DOHH2 (cell line): ENCODE measurements around the gene BGN.

ENCODE experiments used
- H3F3A ChIP-seq: fragments of 200-600 bp; sonication (generic), shearing (Covaris generic); 2 replicates; pipeline ENCODE4 v1.6.0; 2016; ENCODE audit warnings: antibody characterized with exemption, mild to moderate bottlenecking; ENCODE audit not compliant: control insufficient read depth, insufficient read depth
- H3K27ac ChIP-seq: fragments of 200-600 bp; sonication (generic); 2 replicates; pipeline ENCODE4 v1.5.1; 2014; ENCODE audit warnings: low read depth, mild to moderate bottlenecking, low read length, moderate library complexity
- H3K27me3 ChIP-seq: fragments of 200-600 bp; sonication (generic); 2 replicates; pipeline ENCODE4 v1.6.1; 2014; ENCODE audit warnings: mild to moderate bottlenecking, low read length, mixed read lengths; ENCODE audit not compliant: control insufficient read depth
- H3K36me3 ChIP-seq: fragments of 200-600 bp; sonication (generic); 2 replicates; pipeline ENCODE4 v1.6.1; 2014; ENCODE audit warnings: mild to moderate bottlenecking, low read length, moderate library complexity, mixed read lengths; ENCODE audit not compliant: control insufficient read depth
- H3K4me1 ChIP-seq: fragments of 200-600 bp; sonication (generic); 2 replicates; pipeline ENCODE4 v1.6.1; 2014; ENCODE audit warnings: mild to moderate bottlenecking, low read length, mixed read lengths; ENCODE audit not compliant: control insufficient read depth
- H3K4me2 ChIP-seq: fragments of 200-600 bp; sonication (generic); 2 replicates; pipeline ENCODE4 v1.6.0; 2014; ENCODE audit warnings: mild to moderate bottlenecking, low read length, moderate library complexity
- H3K4me3 ChIP-seq: fragments of 200-600 bp; sonication (generic); 2 replicates; pipeline ENCODE4 v1.5.1; 2014; ENCODE audit warnings: mild to moderate bottlenecking, low read length, mixed read lengths
- H3K79me2 ChIP-seq: fragments of 200-600 bp; sonication (generic); 2 replicates; pipeline ENCODE4 v1.6.1; 2014; ENCODE audit warnings: mild to moderate bottlenecking, low read length, mixed read lengths; ENCODE audit not compliant: control insufficient read depth
- H3K9me2 ChIP-seq: fragments of 200-600 bp; sonication (generic); replicated peaks from 2 replicates; pipeline ENCODE4 v1.6.1; 2014; ENCODE audit warnings: mild to moderate bottlenecking, low read length, mixed read lengths; ENCODE audit not compliant: control insufficient read depth
- H3K9me3 ChIP-seq: fragments of 200-600 bp; sonication (generic); 2 replicates; pipeline ENCODE4 v1.6.1; 2014; ENCODE audit warnings: antibody characterized with exemption, low read length, mixed read lengths; ENCODE audit not compliant: control insufficient read depth, insufficient read depth
- H4K20me1 ChIP-seq: fragments of 200-600 bp; sonication (generic); 2 replicates; pipeline ENCODE4 v1.6.0; 2014; ENCODE audit warnings: low read depth, mild to moderate bottlenecking, antibody characterized with exemption, low read length, moderate library complexity; ENCODE audit not compliant: control insufficient read depth, insufficient read depth
- CTCF ChIP-seq: fragments of 200-600 bp; sonication (generic); IDR thresholded peaks from one replicate; pipeline ENCODE4 v1.5.1; 2014; ENCODE audit warnings: antibody characterized with exemption, mild to moderate bottlenecking, low read depth, low read length; ENCODE audit not compliant: poor library complexity, severe bottlenecking
- EZH2phosphoT487 ChIP-seq: fragments of 200-600 bp; sonication (generic); IDR thresholded peaks from 2 replicates; pipeline ENCODE4 v1.6.1; 2017; ENCODE audit warnings: borderline replicate concordance, mild to moderate bottlenecking, antibody characterized with exemption, low read length, moderate library complexity, mixed read lengths

Gene BGN

GRCh38 chrX:153493085-153493484 lies 1.7 kb upstream of the BGN start:
- Histone ChIP-seq H3K27ac (no peak overlapping the region), H3K27me3 (no peaks in the 10 kb centered on the region), H4K20me1 (no peaks in the 10 kb centered on the region)

GRCh38 chrX:153494061-153494460 lies 719 bp upstream of the BGN start:
- no peaks in the 10 kb centered on the region for H3K9me2 ChIP-seq
- TF ChIP-seq CTCF (no peak), EZH2phosphoT487 (no peak)
- no peaks in the 10 kb centered on the region for H3K27me3 ChIP-seq
- no peaks in the 10 kb centered on the region for H4K20me1 ChIP-seq
- H3K9me3 ChIP-seq: no peaks in the 10 kb centered on the region
- no peaks in the 10 kb centered on the region for H3F3A ChIP-seq
- H3K27ac ChIP-seq: no peak overlapping the region
- no peak overlapping the region for H3K4me3 ChIP-seq
- H3K4me1 ChIP-seq: no peaks in the 10 kb centered on the region
- H3K4me2 ChIP-seq: no peak overlapping the region
- H3K36me3 ChIP-seq: no peaks in the 10 kb centered on the region
- H3K79me2 ChIP-seq: no peaks in the 10 kb centered on the region

More at GRCh38 chrX:153493085-153493484, 1.7 kb upstream of the BGN start:
- H3K79me2 ChIP-seq: no peaks in the 10 kb centered on the region
- H3K9me2 ChIP-seq: no peaks in the 10 kb centered on the region
- H3K4me1 ChIP-seq: no peaks in the 10 kb centered on the region
- H3K36me3 ChIP-seq: no peaks in the 10 kb centered on the region
- no peak overlapping the region for H3K4me3 ChIP-seq
- H3F3A ChIP-seq: no peaks in the 10 kb centered on the region
- no peaks in the 10 kb centered on the region for H3K9me3 ChIP-seq
- H3K4me2 ChIP-seq: no peak overlapping the region
- TF ChIP-seq CTCF (no peak), EZH2phosphoT487 (no peak)

- Histone ChIP-seq H3K27ac (no peak overlapping the region), H3K4me3 (no peak overlapping the region), H3K79me2 (no peaks in the 10 kb centered on the region), H3K4me1 (no peaks in the 10 kb centered on the region), H4K20me1 (no peaks in the 10 kb centered on the region), H3K4me2 (no peak overlapping the region), H3K9me3 (no peaks in the 10 kb centered on the region), H3K9me2 (no peaks in the 10 kb centered on the region), H3K36me3 (no peaks in the 10 kb centered on the region), H3F3A (no peaks in the 10 kb centered on the region), H3K27me3 (no peaks in the 10 kb centered on the region)
- TF ChIP-seq EZH2phosphoT487: no peak
Measured at GRCh38 chrX:153495362-153495751, 577 bp downstream of the BGN start.

GRCh38 chrX:153495903-153496589 lies 1.3 kb downstream of the BGN start:
- Histone ChIP-seq H3K4me3 (no peak overlapping the region), H3K9me3 (no peaks in the 10 kb centered on the region), H3K9me2 (no peaks in the 10 kb centered on the region), H3K27ac (no peak overlapping the region), H3F3A (no peaks in the 10 kb centered on the region), H3K4me2 (no peak overlapping the region), H4K20me1 (no peaks in the 10 kb centered on the region), H3K27me3 (no peaks in the 10 kb centered on the region), H3K4me1 (no peaks in the 10 kb centered on the region), H3K36me3 (no peaks in the 10 kb centered on the region), H3K79me2 (no peaks in the 10 kb centered on the region)
- TF ChIP-seq EZH2phosphoT487: no peak
- TF ChIP-seq CTCF: no peak
